Nephron (organoid): Measurements from ENCODE around the gene RASA2.
"Not testable (repeated sequence)": the region's sequence is repeated elsewhere in the genome, so short reads cannot be mapped to it uniquely, and the experiment has no call there.

Source experiments
- H3K27ac Mint-ChIP-seq, 3 experiments: 2 replicates each; pipeline ENCODE4 v1.8.0; 2020; ENCODE audit warnings: mixed read lengths in 3 of 3, mild to moderate bottlenecking in 2 of 3, moderate library complexity in 1 of 3
- H3K27me3 Mint-ChIP-seq: 2 replicates; pipeline ENCODE4 v1.8.0; 2021; ENCODE audit warnings: low read depth, mild to moderate bottlenecking, moderate library complexity, mixed read lengths
- H3K36me3 Mint-ChIP-seq: 2 replicates; pipeline ENCODE4 v1.8.0; 2020; ENCODE audit warnings: low read depth, mixed read lengths
- H3K4me1 Mint-ChIP-seq: 2 replicates; pipeline ENCODE4 v1.8.0; 2020; ENCODE audit warnings: mixed read lengths
- H3K4me3 Mint-ChIP-seq, 3 experiments: 2 replicates each; pipeline ENCODE4 v1.8.0; 2020; ENCODE audit warnings: mild to moderate bottlenecking in 3 of 3, mixed read lengths in 3 of 3, moderate library complexity in 2 of 3
- H3K9me3 Mint-ChIP-seq: 2 replicates; pipeline ENCODE4 v1.8.0; 2020; ENCODE audit warnings: mixed read lengths
- TF ChIP-seq, protein P1 (sequence below), 3 experiments: fragments of 200-600 bp; sonication (generic); IDR thresholded peaks; one replicate each; pipeline ENCODE4 v1.5.0; 2021; ENCODE audit warnings: antibody characterized with exemption in 3 of 3; ENCODE audit not compliant: unreplicated experiment in 3 of 3

Gene RASA2

DNA sequence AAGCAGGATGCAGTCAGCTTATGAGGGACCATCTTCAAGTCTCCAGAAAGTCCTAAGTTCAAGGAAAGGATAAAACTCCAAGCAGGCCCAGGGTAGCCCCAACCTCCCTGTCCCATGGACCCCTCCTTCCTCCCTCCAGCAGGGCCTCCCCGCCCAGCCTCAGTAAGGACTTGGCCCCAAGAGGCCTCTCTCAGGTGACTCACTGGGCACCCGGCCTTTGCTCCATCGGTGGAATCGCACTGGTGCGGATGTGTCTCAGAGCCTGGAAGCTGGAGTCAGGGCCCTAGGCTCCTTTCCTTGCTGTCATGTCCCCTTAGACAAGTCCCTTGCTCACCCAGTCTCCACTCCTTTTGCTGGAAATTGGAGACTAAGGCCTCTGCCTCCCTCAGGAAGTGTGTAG, 136.9 kb downstream of the RASA2 start:
- no peaks in the 10 kb centered on the region for H3K36me3 Mint-ChIP-seq
- TF ChIP-seq, protein P1, sequence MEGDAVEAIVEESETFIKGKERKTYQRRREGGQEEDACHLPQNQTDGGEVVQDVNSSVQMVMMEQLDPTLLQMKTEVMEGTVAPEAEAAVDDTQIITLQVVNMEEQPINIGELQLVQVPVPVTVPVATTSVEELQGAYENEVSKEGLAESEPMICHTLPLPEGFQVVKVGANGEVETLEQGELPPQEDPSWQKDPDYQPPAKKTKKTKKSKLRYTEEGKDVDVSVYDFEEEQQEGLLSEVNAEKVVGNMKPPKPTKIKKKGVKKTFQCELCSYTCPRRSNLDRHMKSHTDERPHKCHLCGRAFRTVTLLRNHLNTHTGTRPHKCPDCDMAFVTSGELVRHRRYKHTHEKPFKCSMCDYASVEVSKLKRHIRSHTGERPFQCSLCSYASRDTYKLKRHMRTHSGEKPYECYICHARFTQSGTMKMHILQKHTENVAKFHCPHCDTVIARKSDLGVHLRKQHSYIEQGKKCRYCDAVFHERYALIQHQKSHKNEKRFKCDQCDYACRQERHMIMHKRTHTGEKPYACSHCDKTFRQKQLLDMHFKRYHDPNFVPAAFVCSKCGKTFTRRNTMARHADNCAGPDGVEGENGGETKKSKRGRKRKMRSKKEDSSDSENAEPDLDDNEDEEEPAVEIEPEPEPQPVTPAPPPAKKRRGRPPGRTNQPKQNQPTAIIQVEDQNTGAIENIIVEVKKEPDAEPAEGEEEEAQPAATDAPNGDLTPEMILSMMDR (IDR thresholded peaks at IDR 0.05; ENCODE audit: unreplicated experiment in 3 of 3), result no peak
- H3K9me3 Mint-ChIP-seq, result peaks cover 4% of the 10 kb centered on the region
- H3K4me3 Mint-ChIP-seq, result no peak overlapping the region
- no peaks in the 10 kb centered on the region for H3K4me1 Mint-ChIP-seq
- H3K27me3 Mint-ChIP-seq, result no peaks in the 10 kb centered on the region
- H3K27ac Mint-ChIP-seq, result no peak overlapping the region

DNA sequence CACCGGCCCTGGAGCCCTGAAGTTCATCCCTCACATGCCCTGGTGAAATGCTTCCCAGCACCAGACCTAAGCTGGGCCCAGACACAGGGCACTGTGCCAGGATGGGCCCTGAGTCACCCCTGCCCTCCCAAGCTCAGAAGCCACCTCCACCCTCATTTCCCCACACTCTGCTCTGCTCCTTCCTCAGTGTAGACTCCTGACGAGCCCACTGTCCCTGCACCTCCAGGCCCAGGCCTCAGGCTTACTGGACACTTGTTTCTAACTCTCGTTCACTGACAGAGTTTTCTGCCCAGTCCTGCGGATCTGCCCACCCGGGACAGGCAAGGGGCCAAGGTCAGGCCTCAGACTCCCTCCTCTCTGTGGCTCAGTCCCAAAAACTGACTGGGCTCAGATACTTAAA, 138.7 kb downstream of the RASA2 start:
- H3K4me3 Mint-ChIP-seq, result no peak overlapping the region
- H3K36me3 Mint-ChIP-seq, result no peaks in the 10 kb centered on the region
- no peaks in the 10 kb centered on the region for H3K27me3 Mint-ChIP-seq
- peaks cover 11% of the 10 kb centered on the region for H3K9me3 Mint-ChIP-seq
- no peaks in the 10 kb centered on the region for H3K4me1 Mint-ChIP-seq
- no peak overlapping the region for H3K27ac Mint-ChIP-seq
- TF ChIP-seq, protein P1 (IDR thresholded peaks at IDR 0.05; ENCODE audit: unreplicated experiment in 3 of 3), result no peak

DNA sequence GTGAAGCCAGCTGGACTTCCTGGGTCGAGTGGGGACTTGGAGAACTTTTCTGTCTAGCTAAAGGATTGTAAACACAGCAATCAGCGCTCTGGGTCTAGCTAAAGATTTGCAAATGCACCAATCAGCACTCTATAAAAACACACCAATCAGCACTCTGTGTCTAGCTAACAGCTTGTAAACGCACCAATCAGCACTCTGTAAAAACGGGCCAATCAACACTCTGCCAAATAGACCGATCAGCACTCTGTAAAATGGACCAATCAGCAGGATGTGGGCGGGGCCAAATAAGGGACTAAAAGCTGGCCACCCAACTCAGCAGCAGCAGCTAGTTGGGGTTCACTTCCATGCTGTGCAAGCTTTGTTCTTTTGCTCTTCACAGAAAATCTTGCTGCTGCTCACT, 141.5 kb downstream of the RASA2 start:
- not testable (repeated sequence) for H3K27ac Mint-ChIP-seq, H3K9me3 Mint-ChIP-seq, H3K36me3 Mint-ChIP-seq, H3K4me1 Mint-ChIP-seq, H3K27me3 Mint-ChIP-seq, H3K4me3 Mint-ChIP-seq

DNA sequence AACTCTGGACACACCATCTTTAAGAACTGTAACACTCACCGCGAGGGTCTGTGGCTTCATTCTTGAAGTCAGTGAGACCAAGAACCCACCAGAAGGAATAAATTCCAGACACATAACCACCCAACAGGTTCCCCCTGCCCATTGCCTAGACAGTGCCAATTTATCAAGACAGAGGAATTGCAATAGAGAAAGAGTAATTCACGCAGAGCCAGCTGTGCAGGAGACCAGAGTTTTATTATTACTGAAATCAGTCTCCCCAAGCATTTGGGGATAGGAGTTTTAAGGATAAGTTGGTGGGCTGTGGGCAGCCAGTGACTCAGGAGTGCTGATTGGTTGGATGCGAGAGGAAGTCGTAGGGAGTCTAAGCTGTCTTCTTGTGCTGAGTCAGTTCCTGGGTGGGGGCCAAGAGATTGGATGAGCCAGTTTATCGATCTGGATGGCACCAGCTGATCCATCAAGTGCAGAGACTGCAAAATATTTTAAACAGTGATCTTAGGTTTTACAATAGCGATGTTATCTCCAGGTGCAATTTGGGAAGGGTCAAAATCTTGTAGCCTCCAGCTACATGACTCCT, 142.1 kb downstream of the RASA2 start:
- H3K36me3 Mint-ChIP-seq, H3K4me3 Mint-ChIP-seq, H3K4me1 Mint-ChIP-seq, H3K9me3 Mint-ChIP-seq, H3K27me3 Mint-ChIP-seq, H3K27ac Mint-ChIP-seq: not testable (repeated sequence)

DNA sequence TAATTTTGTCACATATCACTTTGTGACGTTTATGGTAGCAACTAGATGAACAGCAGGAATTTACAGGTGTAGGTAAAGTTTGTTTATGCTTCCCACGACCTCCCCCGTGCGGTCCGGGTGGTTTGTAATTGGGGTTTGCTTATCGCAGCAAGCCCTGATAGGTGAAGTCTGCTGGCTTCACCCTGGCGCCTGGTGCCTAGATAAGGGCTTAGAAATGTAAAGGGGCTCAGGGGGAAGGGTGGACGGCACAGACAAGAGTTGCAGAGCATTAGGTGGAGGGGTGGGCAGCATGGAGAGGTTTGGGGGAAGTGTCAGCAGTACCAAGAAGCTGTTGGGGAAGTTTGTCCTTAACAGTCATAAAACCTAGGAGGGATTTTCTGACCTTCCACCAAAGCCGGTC, 143.1 kb downstream of the RASA2 start:
- TF ChIP-seq, protein P1 (IDR thresholded peaks at IDR 0.05; ENCODE audit: unreplicated experiment in 3 of 3), result no peak
- H3K9me3 Mint-ChIP-seq, result peaks cover 8% of the 10 kb centered on the region
- no peaks in the 10 kb centered on the region for H3K36me3 Mint-ChIP-seq

DNA sequence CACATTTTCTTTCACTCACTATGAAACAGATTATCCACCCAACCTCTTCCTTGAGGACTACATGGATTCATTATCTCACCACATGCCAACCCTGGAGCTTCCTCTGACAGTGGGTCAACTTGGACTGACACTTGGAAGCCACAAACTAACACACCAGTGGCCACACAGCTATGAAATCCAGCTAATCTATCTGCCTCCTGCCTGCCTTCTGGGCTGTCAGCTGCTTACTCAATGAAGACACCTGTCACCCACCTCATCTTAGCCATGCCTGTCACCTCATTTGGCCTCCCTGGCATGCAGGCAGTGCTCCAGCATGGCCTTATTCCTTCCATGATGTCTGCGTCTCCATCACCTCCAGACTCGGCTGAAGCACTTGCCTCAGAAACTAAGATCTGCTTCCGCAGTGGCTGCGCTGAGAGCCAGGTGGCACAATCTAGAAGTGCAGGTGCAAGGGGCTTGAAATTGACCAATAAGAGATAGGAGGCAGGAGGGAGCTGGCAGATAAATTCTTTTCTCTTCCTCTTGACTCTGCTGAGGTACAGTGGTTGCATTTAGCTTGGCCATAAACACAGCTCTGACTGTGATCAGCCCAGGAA, 146.1 kb downstream of the RASA2 start:
- Mint-ChIP-seq H3K9me3 (peaks cover 8% of the 10 kb centered on the region), H3K27me3 (no peaks in the 10 kb centered on the region), H3K4me3 (no peak overlapping the region), H3K36me3 (no peaks in the 10 kb centered on the region), H3K27ac (no peak overlapping the region), H3K4me1 (no peaks in the 10 kb centered on the region)
- TF ChIP-seq, protein P1 (IDR thresholded peaks at IDR 0.05; ENCODE audit: unreplicated experiment in 3 of 3), result no peak

More for the DNA sequence above, 143.1 kb downstream of the RASA2 start:
- Mint-ChIP-seq H3K27me3 (no peaks in the 10 kb centered on the region), H3K4me3 (no peak overlapping the region), H3K27ac (no peak overlapping the region), H3K4me1 (no peaks in the 10 kb centered on the region)

DNA sequence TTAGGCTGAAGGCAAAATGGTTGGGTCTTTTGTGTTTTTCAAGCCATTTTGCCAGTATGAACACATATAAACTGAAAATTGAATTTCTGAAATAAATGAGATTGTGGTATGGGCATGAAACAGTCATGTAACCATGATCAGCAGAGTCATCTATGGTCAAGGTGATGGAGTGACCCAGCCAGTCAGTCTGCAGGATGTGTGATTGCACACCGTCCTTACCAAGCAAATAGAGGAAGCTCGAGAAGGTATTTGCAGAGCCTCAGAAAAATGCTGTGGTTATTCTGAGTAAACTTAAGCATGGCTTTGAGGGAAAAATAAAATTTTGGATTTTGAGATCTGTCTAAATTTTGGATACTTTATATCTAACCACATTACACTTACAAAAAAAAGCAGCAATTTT, 155.4 kb downstream of the RASA2 start:
- Mint-ChIP-seq H3K27me3 (no peaks in the 10 kb centered on the region), H3K36me3 (no peaks in the 10 kb centered on the region), H3K4me1 (peaks cover 5% of the 10 kb centered on the region), H3K9me3 (no peaks in the 10 kb centered on the region), H3K4me3 (no peak overlapping the region), H3K27ac (no peak overlapping the region)
- TF ChIP-seq, protein P1 (IDR thresholded peaks at IDR 0.05; ENCODE audit: unreplicated experiment in 3 of 3), result no peak
